Heart left ventricle (tissue), 13 donors: Measurements from ENCODE around the gene CYP2U1.

Experiments used
- CTCF ChIP-seq, 12 donors: fragments of 200-600 bp; sonication (generic) in 4 of 12; IDR thresholded peaks; one replicate each; pipeline versions ENCODE4 v1.5.0 to v1.8.0; 2018 to 2022; ENCODE audit warnings: antibody characterized with exemption in 12 of 12, mild to moderate bottlenecking in 5 of 12
- POLR2A ChIP-seq, 2 donors: fragments of 450-650 bp; IDR thresholded peaks; one replicate each; pipeline ENCODE4 v1.6.1; 2017; ENCODE audit warnings: antibody characterized with exemption in 2 of 2, mild to moderate bottlenecking in 2 of 2, moderate library complexity in 2 of 2
- donor health status: ischemic (EF 13 %, LVEDD 7.1; RV severe dilation, severe dysfunction).
- donor health status: DM: no; HTN: yes; CAD: no.
- donor health status: DM: no; HTN: no; CAD: no.
- donor health status: ischemic (EF 25% LVEDD 6.9; RV normal size, moderate dysfunction).
- donor health status: ischemic (EF 25% LVEDD 5.7; RV mildly dilated, moderate dysfunction).
- donor health status: ischemic (EF 35%, LVEDD 5.7; RV mildly dilated, moderate dysfunction).
- donor health status: nonischemic (EF 11% LVEDD 7.7; RV severe dilation, severe dysfunction).
- donor health status: DM: yes; HTN: yes; CAD: no.
- donor health status: PGD.
- donor health status: ischemic (EF 29% LVEDD 5.4; RV normal size, mild dysfunction).
- donor health status: nonischemic (EF 23%, LVEDD 6.1; RV moderate dilation, normal function).

- no peak for TF ChIP-seq CTCF (IDR thresholded peaks at IDR 0.05)
- no peak for TF ChIP-seq POLR2A (IDR thresholded peaks at IDR 0.05)
Observed at GRCh38 chr4:107891299-107891698, 40.0 kb upstream of the CYP2U1 start.
